CD4-positive, alpha-beta memory T cell (primary cell): ENCODE data around the gene RHOF. TPM values are rescaled to one million over a fixed set of nuclear protein-coding genes. Genes with fewer than 3 reads are reported as not detected.

Experiments used
- CTCF ChIA-PET: fragments of 350-600 bp; sonication (Branson Sonifier 250); formaldehyde crosslinking; loops from one replicate; lab custom pipeline; 2021; ENCODE audit warnings: inconsistent platforms; ENCODE audit not compliant: partially characterized antibody; lab: Charles Lee
- POLR2A ChIA-PET: fragments of 350-600 bp; sonication (Branson Sonifier 250); formaldehyde crosslinking; loops from one replicate; lab custom pipeline; 2021; ENCODE audit not compliant: partially characterized antibody; lab: Charles Lee
- DNase-seq, 5 donors: peaks; one replicate each; pipeline versions ENCODE4 v3.0.0 to v3.0.0-alpha.2; 2020 to 2022; ENCODE audit warnings: mixed read lengths in 1 of 5
- H3K27ac ChIP-seq: one replicate; pipeline ENCODE4 v1.7.0; 2013; ENCODE audit warnings: low read depth, low read length
- H3K27me3 ChIP-seq: 2 replicates; pipeline ENCODE4 v1.7.0; 2013; ENCODE audit warnings: mild to moderate bottlenecking, low read length, moderate library complexity; ENCODE audit not compliant: insufficient read depth
- H3K36me3 ChIP-seq: 2 replicates; pipeline ENCODE4 v1.7.0; 2013; ENCODE audit warnings: mild to moderate bottlenecking, low read length, moderate library complexity; ENCODE audit not compliant: insufficient read depth
- H3K4me1 ChIP-seq: 2 replicates; pipeline ENCODE4 v1.7.0; 2013; ENCODE audit warnings: mild to moderate bottlenecking, low read length, moderate library complexity; ENCODE audit not compliant: insufficient read depth
- H3K4me3 ChIP-seq, 2 donors: one replicate each; pipeline ENCODE4 v1.7.0; 2013; ENCODE audit warnings: low read length in 2 of 2, mild to moderate bottlenecking in 1 of 2
- H3K9me3 ChIP-seq, 2 donors: one replicate each; pipeline ENCODE4 v1.7.0; 2013; ENCODE audit warnings: low read length in 2 of 2, control low read depth in 1 of 2; ENCODE audit not compliant: control insufficient read depth in 1 of 2
- H3K27ac Mint-ChIP-seq, 7 donors: one replicate each; pipeline ENCODE4 v1.8.0; 2020 to 2021; ENCODE audit warnings: mixed read lengths in 7 of 7, mild to moderate bottlenecking in 6 of 7, inconsistent platforms in 3 of 7, moderate library complexity in 3 of 7
- H3K27me3 Mint-ChIP-seq, 2 donors: one replicate each; pipeline ENCODE4 v1.8.0; 2020 to 2021; ENCODE audit warnings: mixed read lengths in 2 of 2
- H3K36me3 Mint-ChIP-seq, 2 donors: one replicate each; pipeline ENCODE4 v1.8.0; 2020 to 2021; ENCODE audit warnings: mixed read lengths in 2 of 2, inconsistent platforms in 1 of 2, mild to moderate bottlenecking in 1 of 2
- H3K4me1 Mint-ChIP-seq, 4 donors: one replicate each; pipeline ENCODE4 v1.8.0; 2020 to 2021; ENCODE audit warnings: mixed read lengths in 4 of 4, mild to moderate bottlenecking in 1 of 4
- H3K4me3 Mint-ChIP-seq, 8 donors: one replicate each; pipeline ENCODE4 v1.8.0; 2020 to 2021; ENCODE audit warnings: mixed read lengths in 8 of 8, mild to moderate bottlenecking in 7 of 8, moderate library complexity in 6 of 8, inconsistent platforms in 3 of 8
- H3K9me3 Mint-ChIP-seq, 8 donors: one replicate each; pipeline ENCODE4 v1.8.0; 2020 to 2021; ENCODE audit warnings: mixed read lengths in 8 of 8, mild to moderate bottlenecking in 5 of 8, inconsistent platforms in 3 of 8, moderate library complexity in 1 of 8
- intact Hi-C: fragments of 100-400 bp; cut with micrococcal nuclease; formaldehyde crosslinking; loops from one replicate; pipeline ENCODE4 v1.15.1; 2023
- polyA plus RNA-seq, 2 donors: library from polyadenylated mRNA; unstranded; fragments of 300-500 nt; fragmentation: Illumina TruSeq; gene quantifications; one replicate each; pipeline ENCODE4 v1.2.3, GENCODE V29; 2021
- total RNA-seq, 2 experiments: library from RNA; stranded (reverse); gene quantifications; one replicate each; pipeline ENCODE4 v1.2.3, GENCODE V29; 2021

The RHOF gene
- total and polyA plus RNA-seq, 4 experiments from 2014 or later: 72.6 to 138 (median 121) TPM

GRCh38 chr12:121783766-121784165 is 9.7 kb downstream of the RHOF start:
- intact Hi-C loops: loop anchor here (1.0 kb wide), 1 partner anchor 9 kb away; no protein-coding TSS in a partner anchor
- Mint-ChIP-seq H3K9me3 (no peaks in the 10 kb centered on the region), H3K4me3 (peak overlapping the region; percentile 2 to 89 (median 80)), H3K4me1 (peaks cover 44 to 85% (median 64%) of the 10 kb centered on the region in 4 donors), H3K27ac (peak overlapping the region; percentile 85 to 99 (median 97)), H3K36me3 (peaks cover 30 to 61% of the 10 kb centered on the region in 2 donors), H3K27me3 (no peaks in the 10 kb centered on the region)
- H3K36me3 ChIP-seq: peaks cover 21% of the 10 kb centered on the region
- H3K4me1 ChIP-seq: peaks cover 79% of the 10 kb centered on the region
- H3K27ac ChIP-seq: peak overlapping the region; percentile 64
- no peak overlapping the region for H3K4me3 ChIP-seq
- DNase-seq: peak in 1 of 5 donors; percentile 63
- ChIA-PET CTCF (interaction anchor here (3.1 to 17.7 kb wide), 3 partner anchors 10 to 27 kb away, joined by 12 to 559 read pairs (median 33); partner anchors contain the start of gene RHOF), POLR2A (interaction anchor here (1.2 to 37.3 kb wide), 2 partner anchors 8 to 24 kb away, joined by 3 to 2727 read pairs; partner anchors contain the start of genes RHOF and SETD1B)
- no peaks in the 10 kb centered on the region for H3K27me3 ChIP-seq
- H3K9me3 ChIP-seq: no peaks in the 10 kb centered on the region

- POLR2A ChIA-PET: interaction anchor here (0.5 to 37.3 kb wide), 6 partner anchors 10 to 106 kb away, joined by 3 to 2727 read pairs (median 4); partner anchors contain the start of genes RHOF, SETD1B and TMEM120B
- intact Hi-C loops: no loop called here
- Histone ChIP-seq H3K27ac (peak overlapping the region; percentile 52), H3K27me3 (no peaks in the 10 kb centered on the region), H3K36me3 (peaks cover 26% of the 10 kb centered on the region), H3K4me1 (peaks cover 64% of the 10 kb centered on the region), H3K9me3 (no peaks in the 10 kb centered on the region), H3K4me3 (peak overlapping the region in 1 of 2 donors; percentile 28)
- CTCF ChIA-PET: interaction anchor here (1.1 to 17.7 kb wide), 10 partner anchors 9 to 113 kb away, joined by 3 to 559 read pairs (median 6); partner anchors contain the start of genes RHOF and TMEM120B
- peak overlapping the region; percentile 32 to 87 (median 77) for H3K4me3 Mint-ChIP-seq
- DNase-seq: peak in 1 of 5 donors; percentile 86
- H3K27me3 Mint-ChIP-seq: no peaks in the 10 kb centered on the region
- H3K4me1 Mint-ChIP-seq: peaks cover 39 to 76% (median 54%) of the 10 kb centered on the region in 4 donors
- peaks cover 36 to 64% of the 10 kb centered on the region in 2 donors for H3K36me3 Mint-ChIP-seq
- H3K9me3 Mint-ChIP-seq: no peaks in the 10 kb centered on the region
- H3K27ac Mint-ChIP-seq: peak overlapping the region; percentile 89 to 99 (median 94)
Measured at GRCh38 chr12:121781998-121782979, 11.2 kb downstream of the RHOF start.

- H3K4me1 ChIP-seq: peaks cover 60% of the 10 kb centered on the region
- DNase-seq: no peak
- intact Hi-C loops: no loop called here
- H3K27me3 Mint-ChIP-seq: no peaks in the 10 kb centered on the region
- ChIA-PET CTCF (interaction anchor here (1.1 to 17.7 kb wide), 9 partner anchors 8 to 114 kb away, joined by 3 to 559 read pairs (median 5); partner anchors contain the start of genes RHOF and TMEM120B), POLR2A (interaction anchor here (1.2 to 37.3 kb wide), 4 partner anchors 27 to 107 kb away, joined by 3 to 2727 read pairs (median 5); partner anchors contain the start of genes RHOF, SETD1B and TMEM120B)
- H3K4me1 Mint-ChIP-seq: peaks cover 32 to 68% (median 47%) of the 10 kb centered on the region in 4 donors
- H3K27ac Mint-ChIP-seq: peak overlapping the region; percentile 89 to 99 (median 94)
- H3K9me3 ChIP-seq: no peaks in the 10 kb centered on the region
- H3K36me3 ChIP-seq: peaks cover 26% of the 10 kb centered on the region
- H3K9me3 Mint-ChIP-seq: no peaks in the 10 kb centered on the region
- peak overlapping the region; percentile 52 for H3K27ac ChIP-seq
- peaks cover 29 to 56% of the 10 kb centered on the region in 2 donors for H3K36me3 Mint-ChIP-seq
- no peaks in the 10 kb centered on the region for H3K27me3 ChIP-seq
- no peak overlapping the region for H3K4me3 ChIP-seq
- peak overlapping the region; percentile 32 to 87 (median 77) for H3K4me3 Mint-ChIP-seq
Measured at GRCh38 chr12:121781484-121781997, 11.9 kb downstream of the RHOF start.

GRCh38 chr12:121780429-121780828 is 13.1 kb downstream of the RHOF start:
- ChIA-PET POLR2A (interaction anchor here (37.3 kb wide), 1 partner anchor 28 kb away, joined by 2727 read pairs; the partner anchor contains the start of genes RHOF and SETD1B), CTCF (interaction anchor here (3.0 to 17.7 kb wide), 3 partner anchors 13 to 30 kb away, joined by 8 to 559 read pairs (median 33); partner anchors contain the start of gene RHOF)
- peaks cover 30 to 63% (median 44%) of the 10 kb centered on the region in 4 donors for H3K4me1 Mint-ChIP-seq
- no peaks in the 10 kb centered on the region for H3K27me3 ChIP-seq
- no peaks in the 10 kb centered on the region for H3K9me3 Mint-ChIP-seq
- no peak overlapping the region for H3K4me3 ChIP-seq
- H3K27ac ChIP-seq: no peak overlapping the region
- no peak overlapping the region for H3K4me3 Mint-ChIP-seq
- no peaks in the 10 kb centered on the region for H3K27me3 Mint-ChIP-seq
- H3K36me3 Mint-ChIP-seq: peaks cover 28 to 53% of the 10 kb centered on the region in 2 donors
- no peaks in the 10 kb centered on the region for H3K9me3 ChIP-seq
- no peak for DNase-seq
- intact Hi-C loops: no loop called here
- H3K27ac Mint-ChIP-seq: peak overlapping the region in 3 of 7 donors; percentile 43 to 99 (median 88)
- H3K36me3 ChIP-seq: peaks cover 26% of the 10 kb centered on the region
- H3K4me1 ChIP-seq: peaks cover 61% of the 10 kb centered on the region

- Mint-ChIP-seq H3K4me1 (peaks cover 23 to 56% (median 36%) of the 10 kb centered on the region in 4 donors), H3K27me3 (no peaks in the 10 kb centered on the region), H3K4me3 (no peak overlapping the region), H3K9me3 (no peaks in the 10 kb centered on the region), H3K27ac (peak overlapping the region in 1 of 7 donors; percentile 78), H3K36me3 (peaks cover 22 to 45% of the 10 kb centered on the region in 2 donors)
- Histone ChIP-seq H3K4me3 (no peak overlapping the region), H3K4me1 (peaks cover 52% of the 10 kb centered on the region), H3K36me3 (peaks cover 26% of the 10 kb centered on the region), H3K27ac (no peak overlapping the region), H3K27me3 (no peaks in the 10 kb centered on the region), H3K9me3 (no peaks in the 10 kb centered on the region)
- intact Hi-C loops: no loop called here
- ChIA-PET POLR2A (interaction anchor here (37.3 kb wide), 1 partner anchor 29 kb away, joined by 2727 read pairs; the partner anchor contains the start of genes RHOF and SETD1B), CTCF (interaction anchor here (0.6 to 17.7 kb wide), 4 partner anchors 14 to 165 kb away, joined by 3 to 559 read pairs (median 6); partner anchors contain the start of gene RHOF)
- no peak for DNase-seq
Measured at GRCh38 chr12:121779422-121779895, 14.0 kb downstream of the RHOF start.

GRCh38 chr12:121778567-121779421 is 14.7 kb downstream of the RHOF start:
- Histone ChIP-seq H3K4me1 (peaks cover 46% of the 10 kb centered on the region), H3K4me3 (no peak overlapping the region), H3K27ac (no peak overlapping the region), H3K9me3 (no peaks in the 10 kb centered on the region), H3K27me3 (no peaks in the 10 kb centered on the region), H3K36me3 (peaks cover 26% of the 10 kb centered on the region)
- ChIA-PET CTCF (interaction anchor here (0.6 to 17.7 kb wide), 6 partner anchors 15 to 164 kb away, joined by 3 to 559 read pairs (median 20); partner anchors contain the start of gene RHOF), POLR2A (interaction anchor here (1.4 to 37.3 kb wide), 2 partner anchors 29 to 67 kb away, joined by 8 to 2727 read pairs; partner anchors contain the start of genes RHOF, SETD1B and TMEM120B)
- Mint-ChIP-seq H3K36me3 (peaks cover 20 to 42% of the 10 kb centered on the region in 2 donors), H3K27ac (peak overlapping the region; percentile 12 to 78 (median 52)), H3K9me3 (no peaks in the 10 kb centered on the region), H3K4me3 (peak overlapping the region in 1 of 8 donors; percentile 7), H3K4me1 (peaks cover 19 to 49% (median 32%) of the 10 kb centered on the region in 4 donors), H3K27me3 (no peaks in the 10 kb centered on the region)
- DNase-seq: no peak
- intact Hi-C loops: no loop called here
